Glutamatergic neuron (in vitro differentiated cells): ENCODE measurements around the gene RSL1D1. TPM values are rescaled to one million over a fixed set of nuclear protein-coding genes. Genes with fewer than 3 reads are reported as not detected.
"Not testable (repeated sequence)": the region's sequence is repeated elsewhere in the genome, so short reads cannot be mapped to it uniquely, and the experiment has no call there.

Source experiments
- DNase-seq: peaks from one replicate; pipeline ENCODE4 v3.0.0; 2022
- H3K27ac Mint-ChIP-seq: one replicate; pipeline ENCODE4 v1.8.0; 2020; ENCODE audit warnings: mild to moderate bottlenecking, mixed read lengths, inconsistent platforms; ENCODE audit not compliant: unreplicated experiment
- H3K27me3 Mint-ChIP-seq: one replicate; pipeline ENCODE4 v1.8.0; 2020; ENCODE audit warnings: mild to moderate bottlenecking, moderate library complexity, mixed read lengths, inconsistent platforms; ENCODE audit not compliant: unreplicated experiment
- H3K36me3 Mint-ChIP-seq: one replicate; pipeline ENCODE4 v1.8.0; 2020; ENCODE audit warnings: mild to moderate bottlenecking, mixed read lengths, inconsistent platforms; ENCODE audit not compliant: unreplicated experiment
- H3K4me1 Mint-ChIP-seq: one replicate; pipeline ENCODE4 v1.8.0; 2020; ENCODE audit warnings: mild to moderate bottlenecking, low read depth, mixed read lengths, inconsistent platforms; ENCODE audit not compliant: unreplicated experiment
- H3K4me3 Mint-ChIP-seq: one replicate; pipeline ENCODE4 v1.8.0; 2020; ENCODE audit warnings: mild to moderate bottlenecking, mixed read lengths, inconsistent platforms; ENCODE audit not compliant: unreplicated experiment
- H3K9me3 Mint-ChIP-seq: one replicate; pipeline ENCODE4 v1.8.0; 2020; ENCODE audit warnings: mild to moderate bottlenecking, moderate library complexity, mixed read lengths, inconsistent platforms; ENCODE audit not compliant: unreplicated experiment
- total RNA-seq: library from RNA; stranded (reverse); fragmentation: NEBNext Ultra II Directional; extraction: Animal tissue kit (Norgen Biotek cat#: 25700); gene quantifications from one replicate; pipeline ENCODE4 v1.2.1, GENCODE V29; 2021; ENCODE audit not compliant: unreplicated experiment
- TF ChIP-seq, protein P1 (sequence below): fragments of 200-600 bp; sonication (generic); IDR thresholded peaks from one replicate; pipeline ENCODE4 v1.5.0; 2021; ENCODE audit not compliant: partially characterized antibody, unreplicated experiment

The RSL1D1 gene
- total RNA-seq, 1 donor from 2014 or later = 71.2 TPM

DNA sequence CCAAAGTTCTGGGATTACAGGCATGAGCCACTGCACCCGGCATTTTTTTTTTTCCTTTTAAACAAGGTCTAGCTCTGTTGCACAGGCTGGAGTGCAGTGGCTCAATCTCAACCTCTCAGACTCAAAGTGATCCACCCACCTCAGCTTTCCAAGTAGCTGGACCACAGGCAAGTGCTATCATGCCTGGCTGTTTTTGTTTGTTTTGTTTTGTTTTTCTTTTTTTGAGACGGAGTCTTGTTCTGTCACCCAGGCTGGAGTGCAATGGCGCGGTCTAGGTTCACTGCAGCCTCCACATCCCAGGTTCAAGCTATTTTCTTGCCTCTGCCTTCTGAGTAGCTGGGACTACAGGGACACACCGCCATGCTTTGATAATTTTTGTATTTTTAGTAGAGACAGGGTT, 35.2 kb downstream of the RSL1D1 start:
- Mint-ChIP-seq H3K36me3 (no peaks in the 10 kb centered on the region), H3K27me3 (no peaks in the 10 kb centered on the region), H3K9me3 (no peaks in the 10 kb centered on the region), H3K4me1 (no peaks in the 10 kb centered on the region), H3K27ac (no peak overlapping the region), H3K4me3 (no peak overlapping the region)
- DNase-seq = no peak
- TF ChIP-seq, protein P1, sequence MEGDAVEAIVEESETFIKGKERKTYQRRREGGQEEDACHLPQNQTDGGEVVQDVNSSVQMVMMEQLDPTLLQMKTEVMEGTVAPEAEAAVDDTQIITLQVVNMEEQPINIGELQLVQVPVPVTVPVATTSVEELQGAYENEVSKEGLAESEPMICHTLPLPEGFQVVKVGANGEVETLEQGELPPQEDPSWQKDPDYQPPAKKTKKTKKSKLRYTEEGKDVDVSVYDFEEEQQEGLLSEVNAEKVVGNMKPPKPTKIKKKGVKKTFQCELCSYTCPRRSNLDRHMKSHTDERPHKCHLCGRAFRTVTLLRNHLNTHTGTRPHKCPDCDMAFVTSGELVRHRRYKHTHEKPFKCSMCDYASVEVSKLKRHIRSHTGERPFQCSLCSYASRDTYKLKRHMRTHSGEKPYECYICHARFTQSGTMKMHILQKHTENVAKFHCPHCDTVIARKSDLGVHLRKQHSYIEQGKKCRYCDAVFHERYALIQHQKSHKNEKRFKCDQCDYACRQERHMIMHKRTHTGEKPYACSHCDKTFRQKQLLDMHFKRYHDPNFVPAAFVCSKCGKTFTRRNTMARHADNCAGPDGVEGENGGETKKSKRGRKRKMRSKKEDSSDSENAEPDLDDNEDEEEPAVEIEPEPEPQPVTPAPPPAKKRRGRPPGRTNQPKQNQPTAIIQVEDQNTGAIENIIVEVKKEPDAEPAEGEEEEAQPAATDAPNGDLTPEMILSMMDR = no peak

DNA sequence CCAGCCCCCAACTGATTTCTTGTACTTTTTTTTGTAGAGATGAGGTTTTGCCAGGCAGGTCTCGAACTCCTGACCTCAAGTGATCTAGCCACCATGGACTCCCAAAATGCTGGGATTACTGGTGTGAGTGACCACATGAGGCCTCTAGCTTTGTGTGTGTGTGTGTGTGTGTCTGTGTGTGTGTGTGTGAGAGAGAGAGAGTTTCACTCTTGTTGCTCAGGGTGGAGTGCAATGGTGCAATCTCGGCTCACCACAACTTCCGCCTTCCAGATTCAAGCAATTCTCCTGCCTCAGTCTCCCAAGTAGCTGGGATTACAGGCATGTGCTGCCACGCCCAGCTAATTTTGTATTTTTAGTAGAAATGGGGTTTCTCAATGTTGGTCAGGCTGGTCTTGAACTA, 36.5 kb downstream of the RSL1D1 start:
- H3K27me3 Mint-ChIP-seq, H3K4me1 Mint-ChIP-seq, DNase-seq, H3K27ac Mint-ChIP-seq, H3K9me3 Mint-ChIP-seq, H3K36me3 Mint-ChIP-seq, H3K4me3 Mint-ChIP-seq: not testable (repeated sequence)

DNA sequence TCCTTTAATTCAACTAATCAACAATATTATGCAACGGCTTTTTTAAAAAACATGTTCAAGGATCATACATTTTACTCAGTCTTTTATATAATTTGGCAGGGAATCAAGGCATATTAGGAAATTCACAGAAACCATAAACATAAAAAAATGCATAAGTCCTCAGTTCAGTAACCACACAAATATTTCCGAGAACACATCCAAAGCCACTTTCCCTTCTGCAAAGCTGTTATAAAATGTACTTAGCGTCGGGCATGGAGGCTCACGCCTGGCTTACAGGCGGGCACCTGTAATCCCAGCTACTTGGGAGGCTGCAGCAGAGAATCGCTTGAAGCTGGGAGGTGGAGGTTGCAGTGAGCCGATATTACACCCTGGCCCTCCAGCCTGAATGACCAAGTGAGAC, 44.6 kb downstream of the RSL1D1 start:
- TF ChIP-seq, protein P1 = no peak
- no peak for DNase-seq
- no peaks in the 10 kb centered on the region for H3K27me3 Mint-ChIP-seq
- H3K27ac Mint-ChIP-seq = no peak overlapping the region
- H3K4me1 Mint-ChIP-seq = no peaks in the 10 kb centered on the region
- no peak overlapping the region for H3K4me3 Mint-ChIP-seq
- H3K36me3 Mint-ChIP-seq = no peaks in the 10 kb centered on the region
- H3K9me3 Mint-ChIP-seq = peaks cover 4% of the 10 kb centered on the region

DNA sequence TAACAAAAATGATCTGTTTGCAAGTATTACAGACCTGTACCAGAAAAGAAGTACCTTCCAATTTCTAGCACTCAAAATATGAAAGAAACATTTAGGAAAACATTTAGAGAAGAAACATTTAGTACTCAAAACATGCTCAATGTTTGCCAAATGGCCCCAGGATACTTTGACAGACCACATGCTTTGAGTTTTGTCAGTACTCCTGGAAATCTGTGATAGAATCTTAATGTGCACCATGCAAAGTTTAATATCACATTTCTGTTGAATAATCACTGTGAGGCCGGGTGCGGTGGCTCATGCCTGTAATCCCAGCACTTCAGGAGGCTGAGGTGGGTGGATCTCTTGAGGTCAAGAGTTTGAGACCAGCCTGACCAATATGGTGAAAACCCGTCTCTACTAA, 45.8 kb downstream of the RSL1D1 start:
- Mint-ChIP-seq H3K27ac (no peak overlapping the region), H3K4me1 (no peaks in the 10 kb centered on the region), H3K4me3 (no peak overlapping the region), H3K9me3 (peaks cover 4% of the 10 kb centered on the region), H3K36me3 (no peaks in the 10 kb centered on the region), H3K27me3 (no peaks in the 10 kb centered on the region)
- TF ChIP-seq, protein P1 = no peak
- no peak for DNase-seq

DNA sequence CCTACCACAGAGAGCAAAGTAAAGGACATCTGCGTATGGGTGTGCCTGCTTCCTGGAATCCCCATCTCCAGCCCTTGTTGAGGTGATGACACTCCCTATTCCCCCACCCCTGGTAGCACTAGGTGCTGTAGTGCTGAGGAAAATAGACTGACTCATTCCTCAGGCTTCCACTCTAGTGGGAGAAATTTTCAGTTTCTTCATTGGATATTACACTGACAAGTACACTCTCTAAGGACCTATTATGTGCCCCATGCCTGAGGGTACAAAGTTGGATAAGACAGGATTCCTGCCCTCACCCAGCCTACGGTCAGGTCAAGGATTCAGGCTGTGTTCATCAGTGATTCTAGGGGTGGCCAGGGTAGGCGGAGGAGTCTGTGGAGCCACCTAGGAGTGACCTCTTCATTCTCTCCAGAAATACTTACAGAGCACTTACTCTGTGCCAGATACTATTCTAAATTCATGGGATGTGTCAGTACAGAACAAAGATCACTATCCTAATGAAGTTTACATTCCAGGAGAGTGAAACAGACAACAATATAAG, 49.8 kb downstream of the RSL1D1 start:
- H3K9me3 Mint-ChIP-seq = peaks cover 9% of the 10 kb centered on the region
- peaks cover 4% of the 10 kb centered on the region for H3K27me3 Mint-ChIP-seq
- no peak overlapping the region for H3K4me3 Mint-ChIP-seq

More for the DNA sequence above, 49.8 kb downstream of the RSL1D1 start:
- no peak for DNase-seq
- Mint-ChIP-seq H3K36me3 (no peaks in the 10 kb centered on the region), H3K4me1 (peaks cover 14% of the 10 kb centered on the region), H3K27ac (no peak overlapping the region)
- TF ChIP-seq, protein P1 = no peak
